Renal pelvis (tissue), 12 donors: ENCODE results near the gene BST1. TPM values are rescaled to one million over a fixed set of nuclear protein-coding genes. Genes with fewer than 3 reads are reported as not detected.

ENCODE experiments used
- DNase-seq: peaks from one replicate; pipeline ENCODE4 v3.0.0-alpha.2; 2013
- long read RNA-seq, 16 experiments: transcript quantifications; one replicate each; lab custom pipeline, GENCODE V29; 2026
- polyA plus RNA-seq, 3 donors: library from polyadenylated mRNA; unstranded; fragments of 120-200 nt; gene quantifications; one replicate each; pipeline ENCODE4 v1.2.1, GENCODE V29; 2013; ENCODE audit not compliant: insufficient read length in 3 of 3

BST1 gene, protein sequence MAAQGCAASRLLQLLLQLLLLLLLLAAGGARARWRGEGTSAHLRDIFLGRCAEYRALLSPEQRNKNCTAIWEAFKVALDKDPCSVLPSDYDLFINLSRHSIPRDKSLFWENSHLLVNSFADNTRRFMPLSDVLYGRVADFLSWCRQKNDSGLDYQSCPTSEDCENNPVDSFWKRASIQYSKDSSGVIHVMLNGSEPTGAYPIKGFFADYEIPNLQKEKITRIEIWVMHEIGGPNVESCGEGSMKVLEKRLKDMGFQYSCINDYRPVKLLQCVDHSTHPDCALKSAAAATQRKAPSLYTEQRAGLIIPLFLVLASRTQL
- 10 to 100 TPM; 13.8 to 15.6 (median 15.2) TPM for polyA plus RNA-seq
- long read RNA-seq, donor 1, partial matches to known transcripts: 12 of 13 reads
- long read RNA-seq, donor 1, other reads (novel, unspliced or antisense): 0 of 13 reads
- long read RNA-seq, donor 2, transcript BST1-201 (9 exons, 1,480 nt): major isoform, 5 of 12 reads
- long read RNA-seq, donor 2, partial matches to known transcripts: 7 of 12 reads
- long read RNA-seq, donor 2, other reads (novel, unspliced or antisense): 0 of 12 reads
- long read RNA-seq, donor 3, transcript BST1-201 (9 exons, 1,480 nt): major isoform, 8 of 8 reads
- long read RNA-seq, donor 3, partial matches to known transcripts: 0 of 8 reads
- long read RNA-seq, donor 3, other reads (novel, unspliced or antisense): 0 of 8 reads
- long read RNA-seq, donor 4, transcript BST1-201 (9 exons, 1,480 nt): major isoform, 10 of 10 reads
- long read RNA-seq, donor 4, partial matches to known transcripts: 0 of 10 reads
- long read RNA-seq, donor 4, other reads (novel, unspliced or antisense): 0 of 10 reads
- long read RNA-seq, donor 5, partial matches to known transcripts: 0 of 2 reads
- long read RNA-seq, donor 5, other reads (novel, unspliced or antisense): 0 of 2 reads
- long read RNA-seq, donor 6, partial matches to known transcripts: 0 of 4 reads
- long read RNA-seq, donor 6, other reads (novel, unspliced or antisense): 0 of 4 reads
- long read RNA-seq, donor 7, transcript BST1-201 (9 exons, 1,480 nt): major isoform, 10 of 21 reads
- long read RNA-seq, donor 7, partial matches to known transcripts: 11 of 21 reads
- long read RNA-seq, donor 7, other reads (novel, unspliced or antisense): 0 of 21 reads
- long read RNA-seq, donor 8, transcript BST1-201 (9 exons, 1,480 nt): major isoform, 5 of 11 reads
- long read RNA-seq, donor 8, partial matches to known transcripts: 6 of 11 reads
- long read RNA-seq, donor 8, other reads (novel, unspliced or antisense): 0 of 11 reads
- long read RNA-seq, donor 9, transcript BST1-201 (9 exons, 1,480 nt): major isoform, 6 of 27 reads
- long read RNA-seq, donor 9, partial matches to known transcripts: 21 of 27 reads
- long read RNA-seq, donor 9, other reads (novel, unspliced or antisense): 0 of 27 reads
- long read RNA-seq, donor 10, transcript BST1-201 (9 exons, 1,480 nt): major isoform, 5 of 5 reads
- long read RNA-seq, donor 10, partial matches to known transcripts: 0 of 5 reads
- long read RNA-seq, donor 10, other reads (novel, unspliced or antisense): 0 of 5 reads
- long read RNA-seq, donor 11: 0 reads
- long read RNA-seq, donor 12, partial matches to known transcripts: 0 of 3 reads
- long read RNA-seq, donor 12, other reads (novel, unspliced or antisense): 0 of 3 reads
- long read RNA-seq, donor 13, partial matches to known transcripts: 8 of 9 reads
- long read RNA-seq, donor 13, other reads (novel, unspliced or antisense): 0 of 9 reads
- long read RNA-seq, donor 14, transcript BST1-201 (9 exons, 1,480 nt): major isoform, 7 of 17 reads
- long read RNA-seq, donor 14, partial matches to known transcripts: 10 of 17 reads
- long read RNA-seq, donor 14, other reads (novel, unspliced or antisense): 0 of 17 reads
- long read RNA-seq, donor 15, transcript BST1-201 (9 exons, 1,480 nt): major isoform, 11 of 11 reads
- long read RNA-seq, donor 15, partial matches to known transcripts: 0 of 11 reads
- long read RNA-seq, donor 15, other reads (novel, unspliced or antisense): 0 of 11 reads
- long read RNA-seq, donor 16, transcript BST1-201 (9 exons, 1,480 nt): major isoform, 5 of 6 reads
- long read RNA-seq, donor 16, partial matches to known transcripts: 0 of 6 reads
- long read RNA-seq, donor 16, other reads (novel, unspliced or antisense): 0 of 6 reads

DNA sequence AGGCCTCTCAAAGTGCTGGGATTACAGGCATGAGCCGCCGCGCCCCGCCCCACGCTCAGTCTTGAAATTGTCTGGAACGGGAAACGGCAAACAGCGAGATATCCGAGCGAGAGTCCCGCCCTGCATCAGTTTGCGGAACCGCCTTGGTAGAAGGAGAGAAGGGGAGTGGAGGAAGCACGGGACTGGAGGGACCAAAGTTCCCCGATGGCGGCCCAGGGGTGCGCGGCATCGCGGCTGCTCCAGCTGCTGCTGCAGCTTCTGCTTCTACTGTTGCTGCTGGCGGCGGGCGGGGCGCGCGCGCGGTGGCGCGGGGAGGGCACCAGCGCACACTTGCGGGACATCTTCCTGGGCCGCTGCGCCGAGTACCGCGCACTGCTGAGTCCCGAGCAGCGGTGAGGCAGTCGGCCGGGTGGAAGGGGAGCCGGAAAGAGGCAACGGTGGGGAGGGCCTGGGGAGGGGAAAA lies at the start of gene BST1:
Gene BST1 (plus strand): TSS at position 125 of the 463 bp plus-strand sequence. CDS start 80 bp downstream, at position 205.
- DNase-seq: peak; percentile 62

DNA sequence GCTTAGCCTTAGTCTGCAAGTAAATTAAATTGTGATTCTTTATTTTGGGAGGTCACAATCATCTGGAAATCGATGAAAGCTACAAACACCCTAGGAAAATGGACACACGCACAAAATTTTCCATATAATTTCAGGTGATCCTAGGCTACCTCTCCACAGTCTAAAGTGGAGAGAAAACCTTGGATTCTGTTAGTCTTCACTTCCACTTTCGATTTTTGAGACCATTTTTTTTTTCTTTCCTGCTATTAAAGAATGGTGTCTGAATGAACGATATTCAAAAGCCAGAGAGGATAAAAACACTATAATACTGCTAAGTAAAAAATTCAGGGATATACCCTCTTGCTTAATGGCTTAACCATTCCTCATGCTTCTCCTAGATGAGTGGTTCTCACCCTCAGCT lies 49.4 kb upstream of the BST1 start:
- DNase-seq: no peak

DNA sequence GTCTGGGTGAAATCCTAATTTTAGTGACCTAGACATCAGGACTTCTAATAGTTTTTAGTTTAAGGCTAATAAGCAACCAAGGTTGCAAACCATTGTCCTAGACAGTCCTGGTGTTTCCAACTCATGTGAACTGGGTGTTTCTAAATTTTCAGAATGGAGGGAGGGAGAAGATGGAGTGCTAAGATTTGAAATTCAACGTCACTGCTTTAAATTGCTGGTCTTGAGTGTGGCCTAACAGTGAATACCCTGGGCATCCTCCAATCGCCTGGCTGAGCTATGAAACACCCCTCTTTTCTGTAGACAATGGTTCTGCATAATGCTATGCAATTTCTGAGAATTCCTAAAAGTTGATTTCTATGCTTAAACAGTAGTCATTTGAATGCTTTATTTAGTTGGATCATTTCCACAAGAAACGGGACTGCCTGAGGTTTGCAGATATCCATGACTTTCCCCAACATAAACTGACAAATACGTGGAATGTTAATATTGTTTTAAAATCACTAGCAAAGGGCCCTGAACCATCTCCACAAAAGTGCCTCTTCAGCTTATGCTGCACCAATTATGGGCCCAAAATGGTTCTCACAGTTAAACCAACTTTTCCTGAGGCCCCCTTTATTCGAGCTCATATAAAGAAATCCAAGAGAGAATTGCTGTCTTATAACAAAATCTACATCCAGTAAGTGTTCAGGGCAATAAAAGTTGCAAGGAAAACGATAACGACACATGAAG lies 48.8 kb upstream of the BST1 start:
- DNase-seq: peak; percentile 19

DNA sequence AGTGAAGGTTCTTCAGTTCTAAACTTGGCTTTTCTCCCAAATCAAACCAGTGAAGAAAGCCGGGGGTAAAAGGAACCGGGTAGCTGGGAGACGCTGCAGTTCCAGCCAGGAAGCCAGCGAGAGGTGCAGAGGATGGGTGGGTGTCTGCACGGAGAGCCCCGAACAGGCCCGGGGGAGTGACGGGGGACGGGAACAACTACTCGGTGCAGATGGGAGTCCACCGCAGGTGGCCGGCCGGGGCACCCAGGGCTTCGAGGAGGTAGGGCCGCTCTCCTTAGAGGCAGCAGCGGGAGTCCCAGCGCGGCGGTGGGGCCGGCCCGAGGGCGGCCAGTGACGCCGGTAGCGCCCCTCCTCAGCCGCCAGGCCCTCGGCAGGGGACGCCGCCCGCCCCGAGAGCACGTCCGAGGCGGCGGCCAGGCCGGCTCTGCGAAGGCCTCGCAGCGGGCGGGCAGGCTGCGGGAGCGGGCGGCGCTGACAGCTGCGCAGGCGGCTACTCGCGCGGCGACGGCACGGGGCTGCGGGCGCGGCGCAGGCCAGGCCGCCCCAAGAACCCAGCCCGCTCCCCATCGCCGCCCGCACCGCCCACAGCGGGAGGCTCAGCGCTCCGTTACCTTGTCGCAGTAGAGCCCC lies 48.2 kb upstream of the BST1 start:
- DNase-seq: peak; percentile 45

DNA sequence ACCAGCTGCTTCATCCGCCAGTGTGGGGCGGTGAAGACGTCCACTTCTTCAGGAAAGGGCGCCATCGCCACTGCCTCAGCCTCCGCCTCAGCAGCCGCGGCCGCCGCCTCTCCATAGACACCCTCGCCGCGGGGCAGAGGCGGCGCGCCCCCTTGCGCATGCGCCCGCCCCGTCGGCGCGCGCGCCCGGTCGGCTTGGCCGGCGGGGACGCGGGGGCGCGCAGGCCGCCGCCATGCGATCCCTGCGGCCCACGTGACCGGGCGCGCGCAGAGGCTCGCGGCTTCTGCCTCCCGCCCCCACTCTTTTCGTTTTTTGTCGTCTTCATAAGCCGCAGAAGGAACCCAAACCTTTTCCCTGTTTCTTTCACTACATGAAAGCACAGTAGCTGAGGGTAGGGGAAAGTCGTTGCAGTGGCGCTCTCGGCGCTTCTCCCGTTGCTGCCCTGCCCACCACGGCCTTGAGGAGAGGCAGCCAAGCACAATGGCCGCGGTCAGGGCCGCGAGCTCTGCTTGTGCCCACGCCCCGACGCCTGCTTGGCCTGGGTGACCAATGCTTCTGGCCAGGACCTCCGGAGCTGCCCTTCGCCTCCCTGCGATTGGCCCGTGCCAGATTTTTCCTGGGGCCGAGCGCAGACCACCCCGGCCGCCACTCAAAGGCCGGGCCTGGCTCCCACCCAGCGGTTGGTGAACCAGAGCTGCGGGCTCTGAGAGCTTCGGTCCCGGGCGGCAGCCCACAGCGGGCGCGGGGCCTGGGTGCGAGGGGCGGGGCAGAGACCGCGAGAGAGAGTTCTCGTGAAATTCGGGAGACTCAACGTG lies 47.4 kb upstream of the BST1 start, which contains the start of gene FBXL5:
Gene FBXL5 (minus strand): TSS at position 135 of the 815 bp plus-strand sequence. CDS start 70 bp downstream, at position 65.
- peak; percentile 88 for DNase-seq

DNA sequence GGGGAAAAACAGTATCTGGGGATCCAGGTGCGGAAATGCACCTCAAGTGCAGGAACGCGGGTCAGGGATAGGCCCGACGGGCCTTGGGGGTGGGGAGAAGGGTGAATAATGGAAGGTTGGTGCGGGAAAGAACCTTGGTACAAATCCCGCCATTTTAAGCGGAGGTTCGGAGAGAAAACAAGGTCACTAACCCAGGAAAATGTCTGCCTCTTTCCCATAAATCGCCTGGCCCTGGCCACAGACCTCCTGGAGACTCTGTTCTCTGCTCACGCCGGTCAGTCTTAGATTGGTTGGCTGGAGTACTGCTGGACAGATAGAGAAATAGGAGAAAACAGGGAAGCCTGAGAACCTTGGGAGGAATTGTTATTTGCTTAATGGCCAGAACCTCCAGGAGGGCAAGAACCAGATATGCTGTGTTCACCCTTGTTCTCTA lies 46.8 kb upstream of the BST1 start:
- peak; percentile 38 for DNase-seq

DNA sequence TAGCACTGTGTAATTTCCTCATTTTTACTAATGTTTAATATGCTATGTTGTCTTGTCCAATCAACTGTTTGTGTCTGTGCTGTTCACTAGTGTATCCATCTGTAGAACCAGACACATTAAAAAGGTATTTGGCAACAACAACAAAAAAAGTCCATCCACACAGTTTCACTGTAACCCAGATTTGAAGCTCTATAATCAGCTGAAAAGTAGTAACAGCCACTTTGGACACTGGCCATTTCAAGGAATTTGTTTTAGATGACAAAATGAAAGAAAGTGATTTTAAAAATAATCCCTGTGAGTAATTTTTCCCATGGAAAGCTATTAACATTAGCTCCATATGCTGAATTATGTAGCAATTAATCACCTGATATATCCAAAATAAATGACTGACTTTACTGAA lies 45.5 kb upstream of the BST1 start:
- DNase-seq: no peak

DNA sequence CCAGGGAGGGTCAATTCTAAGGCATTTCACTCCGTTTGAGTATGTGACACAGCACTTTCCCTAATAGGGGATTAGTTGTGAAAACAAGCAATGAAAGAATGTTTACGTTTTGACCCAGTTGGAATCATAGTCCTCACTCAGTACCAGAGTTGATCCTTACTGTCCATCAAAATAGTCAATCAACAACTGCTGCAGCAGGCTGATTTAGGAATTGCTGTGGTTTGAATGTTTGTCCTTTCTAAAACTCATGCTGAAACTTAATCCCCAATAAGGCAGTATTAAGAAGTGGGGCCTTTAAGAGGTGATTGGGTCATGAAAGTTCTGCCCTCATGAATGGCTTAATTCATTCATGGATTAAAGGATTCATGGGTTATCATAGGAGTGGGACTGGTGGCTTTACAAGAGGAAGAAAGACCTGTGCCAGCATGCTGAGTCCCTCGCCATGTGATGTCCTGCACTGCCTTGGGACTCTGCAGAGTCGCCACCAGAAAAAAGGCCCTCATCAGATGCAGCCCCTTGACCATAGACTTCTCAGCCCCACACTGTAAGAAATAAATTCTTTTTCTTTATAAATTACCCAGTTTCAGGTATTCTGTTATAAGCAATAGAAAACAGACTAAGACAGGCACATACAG lies 44.6 kb upstream of the BST1 start:
- DNase-seq: no peak

DNA sequence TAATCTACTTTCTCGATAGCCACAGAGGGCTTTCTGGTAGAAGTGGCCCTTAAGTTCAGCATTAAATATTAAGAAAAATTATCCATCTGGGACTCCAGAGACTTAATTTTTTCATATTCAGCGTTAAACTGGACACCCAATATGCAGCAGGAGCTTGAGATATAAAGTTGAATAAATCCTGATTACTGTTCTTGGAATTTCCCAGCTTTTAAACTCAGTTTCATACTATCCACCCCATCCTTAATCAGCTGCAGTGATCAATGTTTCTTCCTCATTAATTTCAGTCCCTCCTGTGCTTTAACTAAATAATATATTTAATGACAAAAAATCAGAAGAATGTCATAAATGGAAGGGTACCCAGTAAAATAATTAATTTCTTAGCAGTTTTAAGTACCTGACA lies 44.1 kb upstream of the BST1 start:
- DNase-seq: no peak

DNA sequence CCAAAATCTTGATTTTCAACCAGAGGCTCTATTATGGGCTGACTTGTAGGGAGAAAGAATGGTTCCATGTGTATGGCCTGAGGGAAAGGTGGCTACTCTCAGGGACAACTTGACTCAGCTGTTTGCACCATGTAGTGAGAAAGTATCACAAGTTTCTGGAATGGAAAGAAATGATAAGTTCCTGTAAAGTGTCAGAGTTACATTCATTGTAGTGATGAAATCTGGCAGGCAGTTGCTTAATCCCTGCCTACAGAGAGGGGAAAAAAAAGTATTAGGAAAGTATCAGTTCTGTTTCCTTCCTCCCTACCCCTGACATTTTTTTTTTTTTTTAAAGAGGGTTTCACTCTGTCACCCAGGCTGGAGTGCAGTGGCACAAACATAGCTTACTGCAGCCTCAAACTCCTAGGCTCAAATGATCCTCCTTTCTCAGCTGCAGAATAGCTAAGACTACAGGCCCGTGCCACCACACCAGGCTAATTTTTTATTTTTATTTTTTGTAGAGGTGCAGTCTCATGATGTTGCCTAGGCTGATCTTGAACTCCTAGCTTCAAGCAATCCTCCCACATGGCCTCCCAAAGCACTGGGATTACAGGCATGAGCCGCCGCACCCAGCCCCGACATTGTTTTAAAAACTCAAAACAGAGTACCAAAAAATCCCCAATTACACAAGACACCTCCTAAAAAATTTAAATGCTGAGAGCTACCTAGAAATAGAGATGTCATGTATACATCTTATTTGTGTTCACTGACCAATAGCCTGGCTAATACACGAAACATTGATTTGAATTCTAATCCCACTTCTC lies 42.9 kb upstream of the BST1 start:
- DNase-seq: no peak

DNA sequence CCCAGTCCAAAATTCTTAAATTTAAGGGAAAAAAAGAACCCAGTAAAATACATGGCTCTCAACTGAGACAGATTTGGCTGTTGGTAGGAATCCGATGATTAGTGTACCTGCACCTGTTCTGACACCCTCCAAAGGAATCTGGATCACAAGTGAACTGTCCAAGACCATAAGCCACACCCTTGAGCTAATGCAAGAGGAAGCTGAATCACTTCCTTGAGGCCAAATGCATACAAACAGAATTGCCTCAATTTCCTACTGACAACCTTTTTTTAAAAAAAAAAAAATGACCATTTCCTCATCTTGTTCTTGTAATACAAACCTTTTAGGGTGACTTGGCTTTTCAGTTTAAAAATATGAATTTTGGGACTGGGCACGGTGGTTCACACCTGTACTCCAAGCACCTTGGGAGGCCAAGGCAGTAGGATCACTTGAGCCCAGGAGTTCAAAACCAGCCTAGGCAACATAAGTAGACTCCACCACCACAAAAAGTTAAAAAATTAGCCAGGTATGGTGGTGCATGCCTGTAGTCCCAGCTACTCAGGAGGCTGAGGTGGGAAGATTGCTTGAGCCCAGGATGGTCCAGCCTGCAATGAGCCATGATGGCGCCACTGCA lies 37.0 kb upstream of the BST1 start:
- no peak for DNase-seq

DNA sequence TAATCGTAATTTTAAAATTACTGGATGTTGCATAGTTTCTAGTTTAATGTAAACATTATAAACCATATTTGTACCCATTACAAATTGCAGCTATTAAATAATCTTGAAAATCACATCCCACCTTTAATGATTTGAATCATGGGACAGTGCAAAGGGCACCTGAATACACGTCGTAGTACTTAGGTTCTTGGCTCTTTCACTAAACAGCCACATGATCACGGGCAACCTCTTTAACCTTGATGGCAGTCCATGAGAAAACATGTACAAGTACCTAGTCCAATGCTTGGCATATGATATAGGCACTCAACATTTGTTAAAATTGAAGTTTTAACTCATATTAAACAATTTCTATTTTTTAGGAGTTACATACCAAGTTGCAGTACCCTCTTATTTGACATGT lies 35.9 kb upstream of the BST1 start:
- no peak for DNase-seq

DNA sequence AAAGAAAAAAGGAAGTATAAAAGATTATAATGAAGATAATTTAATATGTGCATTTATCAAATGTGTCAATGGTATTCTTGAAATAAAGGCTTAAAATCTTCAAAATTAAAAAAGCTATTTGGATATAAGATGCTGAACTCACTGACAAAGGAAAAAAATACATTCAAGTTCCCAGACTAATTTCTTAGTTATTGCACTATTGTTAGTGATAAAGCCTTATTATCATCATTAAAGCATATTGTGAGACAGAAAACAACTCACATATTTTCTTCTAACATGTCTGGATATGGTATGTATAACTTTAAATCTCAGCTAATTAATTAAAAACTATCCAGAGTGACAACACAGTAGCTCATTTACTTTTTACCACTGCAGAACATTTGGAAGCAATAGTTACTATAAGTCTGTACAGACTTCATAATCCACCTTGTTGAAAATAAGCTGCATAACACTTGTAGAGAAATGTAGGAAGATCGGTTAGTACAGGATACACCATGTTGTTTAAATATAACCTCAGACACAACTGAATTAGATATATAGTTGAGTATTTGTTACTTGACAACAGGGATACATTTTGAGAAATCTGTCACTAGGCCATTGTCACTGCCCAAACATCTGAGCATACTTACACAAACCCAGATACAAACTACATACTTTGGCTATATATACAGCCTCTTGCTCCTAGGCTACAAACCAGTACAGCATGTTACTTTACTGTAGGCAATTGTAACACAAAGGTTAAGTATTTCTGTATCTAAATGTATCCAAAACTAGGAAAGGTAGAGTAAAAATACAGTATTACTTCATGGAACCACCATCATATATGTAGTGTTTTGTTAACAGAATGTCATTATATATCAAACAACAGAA lies 34.1 kb upstream of the BST1 start:
- no peak for DNase-seq

DNA sequence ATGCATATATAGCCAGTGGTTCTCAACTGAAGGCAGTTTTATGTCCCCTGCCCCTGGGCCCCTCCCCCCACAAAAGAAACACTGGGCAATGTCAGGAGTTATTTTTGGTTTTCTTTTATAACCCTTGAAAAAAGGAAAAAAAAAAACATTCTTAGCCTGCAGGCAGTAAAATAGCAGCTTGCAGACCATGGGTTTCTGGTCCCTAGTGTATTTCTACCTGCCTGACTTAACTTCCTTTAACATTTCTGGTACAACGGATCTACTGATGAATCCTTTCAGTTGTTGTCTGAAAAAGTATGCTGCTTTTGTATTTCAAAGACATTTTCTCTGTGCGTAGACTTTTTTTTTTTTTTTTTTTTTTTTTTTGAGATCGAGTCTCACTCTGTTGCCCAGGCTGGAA lies 32.3 kb upstream of the BST1 start:
- no peak for DNase-seq

DNA sequence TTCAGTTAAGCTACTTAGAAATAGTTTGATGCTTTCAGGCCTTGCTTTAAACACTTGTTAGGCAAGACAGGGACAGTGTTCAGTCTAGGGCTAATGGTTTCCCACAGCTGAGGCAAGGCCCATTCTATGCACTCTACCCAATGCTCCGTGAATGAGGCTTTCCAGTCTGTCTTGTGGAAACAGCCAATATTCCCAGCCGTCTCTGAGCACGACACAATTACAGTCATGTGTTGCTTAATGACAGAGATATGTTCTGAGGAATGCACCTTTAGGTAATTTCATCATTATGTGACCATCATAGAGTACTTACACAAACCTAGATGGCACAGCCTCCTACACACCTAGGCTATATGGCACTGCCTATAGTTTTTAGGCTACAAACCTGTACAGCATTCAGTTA lies 30.8 kb upstream of the BST1 start:
- DNase-seq: no peak
